Urinary bladder (tissue), 4 donors: ENCODE data around the gene TRRAP. TPM values are rescaled to one million over a fixed set of nuclear protein-coding genes. Genes with fewer than 3 reads are reported as not detected.

Experiments used
- DNase-seq: peaks from one replicate; pipeline ENCODE4 v3.0.0-alpha.2; 2015; ENCODE audit errors: extremely low spot score
- H3K27ac ChIP-seq: one replicate; pipeline ENCODE4 v1.5.1; 2013; ENCODE audit warnings: low read depth, mild to moderate bottlenecking, moderate library complexity
- H3K36me3 ChIP-seq: one replicate; pipeline ENCODE4 v1.6.1; 2013; ENCODE audit warnings: mild to moderate bottlenecking, moderate library complexity; ENCODE audit not compliant: insufficient read depth
- H3K4me1 ChIP-seq: one replicate; pipeline ENCODE4 v1.6.1; 2013; ENCODE audit warnings: mild to moderate bottlenecking, moderate library complexity; ENCODE audit not compliant: insufficient read depth
- H3K4me3 ChIP-seq: one replicate; pipeline ENCODE4 v1.5.1; 2013; ENCODE audit warnings: low read depth, low read length
- WGBS: extraction: QIAGEN DNeasy Blood & Tissue Kit; methylation state at CpG from one replicate; pipeline ENCODE4 v1.1.7; 2013; 5-methylcytosine and 5-hydroxymethylcytosine counted together
- polyA plus RNA-seq: library from polyadenylated mRNA; stranded (reverse); fragments of 200-250 nt; gene quantifications from one replicate; pipeline ENCODE4 v1.2.3, GENCODE V29; 2013
- total RNA-seq: library from RNA; depleted of rRNA; stranded (reverse); fragments of >200 nt; gene quantifications from one replicate; pipeline ENCODE4 v1.2.3, GENCODE V29; 2014
- donor health status: healthy with polysubstance abuse.
- donor health status: healthy.

Gene TRRAP
- total and polyA plus RNA-seq, 2 donors = 14.2 to 35.6 TPM

DNA sequence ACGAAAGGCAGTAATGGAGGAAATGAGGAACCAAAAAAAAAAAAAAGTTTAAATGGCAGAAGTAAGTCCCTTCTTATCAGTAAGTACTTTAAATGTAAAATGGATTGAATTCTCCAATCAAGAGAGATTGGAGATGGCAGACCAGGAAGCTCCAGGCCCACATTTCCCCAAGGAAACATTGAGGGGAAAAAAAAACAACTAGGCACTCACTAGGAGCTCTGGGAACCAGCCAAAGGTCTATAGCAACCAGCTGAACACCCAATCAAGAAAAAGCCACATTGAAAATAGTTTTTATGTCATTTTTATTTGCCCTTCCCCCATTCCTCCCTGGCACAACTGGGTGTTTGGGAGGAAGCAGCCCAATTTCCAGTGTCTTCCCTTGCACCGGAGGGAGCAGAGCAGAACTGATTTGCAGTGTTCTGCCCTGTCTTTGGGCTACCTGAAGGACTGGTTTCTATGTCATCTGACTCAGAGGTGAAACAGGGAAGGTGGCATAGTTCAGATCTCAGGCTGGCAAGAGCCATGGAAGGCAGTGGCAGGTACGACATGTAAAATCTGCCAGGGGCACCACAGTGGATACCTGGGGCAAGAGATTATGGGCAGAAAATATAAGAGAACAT is 143.7 kb downstream of the TRRAP start:
- DNase-seq = no peak
- WGBS = 80% methylated on average over 3 of the region's 3 CpGs

GRCh38 chr7:99024066-99024465 is 145.7 kb downstream of the TRRAP start:
- Histone ChIP-seq H3K27ac (no peak overlapping the region), H3K4me1 (no peaks in the 10 kb centered on the region), H3K36me3 (peaks cover 2% of the 10 kb centered on the region), H3K4me3 (no peak overlapping the region)
- no peak for DNase-seq

More for the DNA sequence above, 143.7 kb downstream of the TRRAP start:
- Histone ChIP-seq H3K27ac (no peak overlapping the region), H3K36me3 (no peaks in the 10 kb centered on the region), H3K4me3 (no peak overlapping the region), H3K4me1 (no peaks in the 10 kb centered on the region)

DNA sequence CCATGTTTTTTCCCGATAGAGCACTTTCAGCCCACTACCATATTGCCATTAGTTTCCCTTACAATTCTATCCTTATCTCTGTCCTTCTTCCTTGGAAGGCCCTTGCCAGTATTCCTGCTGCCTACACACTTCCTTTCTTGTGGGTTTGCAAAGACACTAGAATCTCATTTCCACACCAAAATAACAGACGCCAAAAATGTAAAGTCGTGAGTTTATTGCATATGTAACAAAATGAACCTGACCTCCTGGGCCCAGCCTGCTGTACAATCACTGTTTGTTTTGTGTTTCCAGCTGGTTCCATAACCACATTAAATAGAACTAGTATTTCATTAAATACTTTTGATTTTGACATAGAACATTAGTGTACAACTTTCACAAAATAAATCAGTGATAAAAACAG is 148.9 kb downstream of the TRRAP start:
- Histone ChIP-seq H3K4me1 (no peaks in the 10 kb centered on the region), H3K4me3 (no peak overlapping the region), H3K36me3 (peaks cover 8% of the 10 kb centered on the region), H3K27ac (no peak overlapping the region)
- no peak for DNase-seq
- 43% methylated on average over 3 of the region's 3 CpGs for WGBS

GRCh38 chr7:99027841-99028240 is 149.5 kb downstream of the TRRAP start:
- peaks cover 8% of the 10 kb centered on the region for H3K36me3 ChIP-seq
- no peak for DNase-seq
- WGBS = 82% methylated on average over 20 of the region's 20 CpGs

GRCh38 chr7:99028261-99028973 is 150.1 kb downstream of the TRRAP start:
- Histone ChIP-seq H3K27ac (no peak overlapping the region), H3K36me3 (peaks cover 8% of the 10 kb centered on the region), H3K4me3 (no peak overlapping the region), H3K4me1 (no peaks in the 10 kb centered on the region)
- no peak for DNase-seq
- WGBS = 92% methylated on average over 27 of the region's 27 CpGs

More at GRCh38 chr7:99027841-99028240, 149.5 kb downstream of the TRRAP start:
- Histone ChIP-seq H3K27ac (no peak overlapping the region), H3K4me1 (no peaks in the 10 kb centered on the region), H3K4me3 (no peak overlapping the region)

- no peak overlapping the region for H3K4me3 ChIP-seq
- H3K27ac ChIP-seq = no peak overlapping the region
- no peak for DNase-seq
- WGBS = 90% methylated on average over 9 of the region's 9 CpGs
- no peaks in the 10 kb centered on the region for H3K4me1 ChIP-seq
- H3K36me3 ChIP-seq = peaks cover 8% of the 10 kb centered on the region
Observed at GRCh38 chr7:99029466-99030435, 151.4 kb downstream of the TRRAP start.

- WGBS = 97% methylated on average over 6 of the region's 6 CpGs
- no peak overlapping the region for H3K27ac ChIP-seq
- H3K4me3 ChIP-seq = no peak overlapping the region
- H3K4me1 ChIP-seq = no peaks in the 10 kb centered on the region
- H3K36me3 ChIP-seq = peaks cover 8% of the 10 kb centered on the region
- DNase-seq = no peak
Observed at GRCh38 chr7:99030457-99030856, 152.1 kb downstream of the TRRAP start.

- H3K4me1 ChIP-seq = no peaks in the 10 kb centered on the region
- H3K36me3 ChIP-seq = peaks cover 8% of the 10 kb centered on the region
- no peak overlapping the region for H3K4me3 ChIP-seq
- WGBS = 87% methylated on average over 5 of the region's 5 CpGs
- H3K27ac ChIP-seq = no peak overlapping the region
- DNase-seq = no peak
Observed at GRCh38 chr7:99030951-99031350, 152.6 kb downstream of the TRRAP start.

GRCh38 chr7:99031496-99031895 is 153.2 kb downstream of the TRRAP start:
- Histone ChIP-seq H3K27ac (no peak overlapping the region), H3K4me1 (no peaks in the 10 kb centered on the region), H3K4me3 (no peak overlapping the region), H3K36me3 (peaks cover 8% of the 10 kb centered on the region)
- WGBS = 93% methylated on average over 7 of the region's 7 CpGs
- no peak for DNase-seq

- Histone ChIP-seq H3K4me3 (no peak overlapping the region), H3K27ac (no peak overlapping the region), H3K4me1 (no peaks in the 10 kb centered on the region), H3K36me3 (peaks cover 8% of the 10 kb centered on the region)
- 88% methylated on average over 15 of the region's 15 CpGs for WGBS
- no peak for DNase-seq
Observed at GRCh38 chr7:99032928-99033327, 154.6 kb downstream of the TRRAP start.

- Histone ChIP-seq H3K4me1 (no peaks in the 10 kb centered on the region), H3K4me3 (no peak overlapping the region), H3K27ac (no peak overlapping the region), H3K36me3 (peaks cover 6% of the 10 kb centered on the region)
- no peak for DNase-seq
- WGBS = 79% methylated on average over 4 of the region's 4 CpGs
Observed at GRCh38 chr7:99033765-99034164, 155.4 kb downstream of the TRRAP start.

- Histone ChIP-seq H3K36me3 (peaks cover 3% of the 10 kb centered on the region), H3K4me3 (no peak overlapping the region), H3K4me1 (no peaks in the 10 kb centered on the region), H3K27ac (no peak overlapping the region)
- DNase-seq = no peak
- 92% methylated on average over 30 of the region's 30 CpGs for WGBS
Observed at GRCh38 chr7:99034932-99035722, 156.8 kb downstream of the TRRAP start.
